GM12865 (cell line): ENCODE measurements around the gene SLC15A5.

Experiments
- DNase-seq: peaks from one replicate; pipeline ENCODE4 v3.0.0; 2010; ENCODE audit warnings: low read depth
- H3K4me3 ChIP-seq: 2 replicates; pipeline ENCODE4 v1.5.1; 2011; ENCODE audit warnings: mild to moderate bottlenecking, low read depth, low read length, control low read depth
- TF ChIP-seq, protein P1 (sequence below): IDR thresholded peaks from 2 replicates; pipeline ENCODE4 v1.5.1; 2011; ENCODE audit warnings: low read length, control low read depth, low read depth, inconsistent platforms; ENCODE audit not compliant: insufficient read depth; ENCODE audit errors: missing control alignments

The SLC15A5 gene

GRCh38 chr12:16171348-16171747, 106.1 kb downstream of the SLC15A5 start:
- H3K4me3 ChIP-seq: no peak overlapping the region
- DNase-seq: no peak
- TF ChIP-seq, protein P1, sequence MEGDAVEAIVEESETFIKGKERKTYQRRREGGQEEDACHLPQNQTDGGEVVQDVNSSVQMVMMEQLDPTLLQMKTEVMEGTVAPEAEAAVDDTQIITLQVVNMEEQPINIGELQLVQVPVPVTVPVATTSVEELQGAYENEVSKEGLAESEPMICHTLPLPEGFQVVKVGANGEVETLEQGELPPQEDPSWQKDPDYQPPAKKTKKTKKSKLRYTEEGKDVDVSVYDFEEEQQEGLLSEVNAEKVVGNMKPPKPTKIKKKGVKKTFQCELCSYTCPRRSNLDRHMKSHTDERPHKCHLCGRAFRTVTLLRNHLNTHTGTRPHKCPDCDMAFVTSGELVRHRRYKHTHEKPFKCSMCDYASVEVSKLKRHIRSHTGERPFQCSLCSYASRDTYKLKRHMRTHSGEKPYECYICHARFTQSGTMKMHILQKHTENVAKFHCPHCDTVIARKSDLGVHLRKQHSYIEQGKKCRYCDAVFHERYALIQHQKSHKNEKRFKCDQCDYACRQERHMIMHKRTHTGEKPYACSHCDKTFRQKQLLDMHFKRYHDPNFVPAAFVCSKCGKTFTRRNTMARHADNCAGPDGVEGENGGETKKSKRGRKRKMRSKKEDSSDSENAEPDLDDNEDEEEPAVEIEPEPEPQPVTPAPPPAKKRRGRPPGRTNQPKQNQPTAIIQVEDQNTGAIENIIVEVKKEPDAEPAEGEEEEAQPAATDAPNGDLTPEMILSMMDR: no peak

DNA sequence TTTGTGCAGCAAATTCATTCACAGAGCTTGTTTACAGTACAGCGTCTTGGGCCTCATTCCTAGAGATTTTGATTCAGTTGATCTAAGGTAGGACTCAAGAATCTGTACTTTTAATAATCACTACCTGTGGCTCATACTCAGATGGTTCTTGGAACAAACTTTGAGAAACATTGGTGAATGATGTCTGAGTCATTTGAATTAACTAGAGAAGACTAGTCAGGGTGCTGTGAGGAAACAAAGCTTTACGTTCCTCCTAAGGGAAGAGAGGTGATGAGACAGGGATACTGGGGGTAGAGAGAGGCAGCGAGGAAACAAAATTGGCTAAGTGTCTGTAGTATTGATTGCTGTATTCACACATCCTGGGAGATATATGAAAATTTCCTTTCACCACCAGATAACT, 109.4 kb downstream of the SLC15A5 start:
- DNase-seq: no peak

GRCh38 chr12:16166563-16167470, 110.7 kb downstream of the SLC15A5 start:
- DNase-seq: no peak
- TF ChIP-seq, protein P1: no peak
- no peak overlapping the region for H3K4me3 ChIP-seq

More for the DNA sequence above, 109.4 kb downstream of the SLC15A5 start:
- no peak overlapping the region for H3K4me3 ChIP-seq
- TF ChIP-seq, protein P1: no peak

- H3K4me3 ChIP-seq: no peak overlapping the region
- TF ChIP-seq, protein P1: no peak
- peak; percentile 15 for DNase-seq
These were observed 112.0 kb downstream of the SLC15A5 start for GRCh38 chr12:16165506-16165905.

DNA sequence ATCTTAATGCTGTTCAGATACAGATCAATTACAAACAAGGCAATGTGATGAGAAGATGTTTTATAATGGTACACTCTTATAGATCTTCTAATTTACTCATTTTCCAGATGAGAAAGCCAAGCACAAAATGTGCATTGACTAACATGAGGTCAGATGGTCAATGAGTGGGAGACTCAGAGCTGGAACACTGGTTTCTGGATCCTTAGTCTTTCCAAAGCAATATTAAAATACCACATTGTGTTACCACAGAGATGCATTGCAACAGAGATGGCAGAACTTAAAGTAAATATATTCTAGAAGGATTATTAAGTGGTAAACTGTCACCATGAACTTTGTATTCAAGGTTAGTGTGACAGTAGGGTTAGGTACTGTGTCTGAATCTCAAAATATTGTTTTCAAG, 113.6 kb downstream of the SLC15A5 start:
- H3K4me3 ChIP-seq: no peak overlapping the region
- DNase-seq: no peak
- TF ChIP-seq, protein P1: no peak

DNA sequence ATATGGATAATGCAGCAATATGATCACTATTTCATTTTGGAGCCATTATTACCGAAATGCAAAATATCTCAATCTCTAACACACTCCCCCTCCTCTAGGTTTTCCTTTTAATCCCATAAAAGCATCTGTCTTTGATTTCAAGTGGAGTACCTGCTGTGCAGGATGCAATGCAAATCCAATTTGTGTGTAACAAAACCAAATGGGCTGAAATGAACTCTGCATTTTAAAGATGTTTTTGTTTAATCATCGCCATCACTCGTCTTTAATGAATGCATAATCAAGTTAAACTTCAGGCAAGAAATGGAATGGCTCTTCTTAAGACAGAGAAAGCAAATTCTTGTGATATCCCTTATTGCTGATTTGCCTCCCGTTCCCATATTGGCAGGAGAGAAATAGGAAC, 114.3 kb downstream of the SLC15A5 start:
- DNase-seq: no peak
- TF ChIP-seq, protein P1: no peak
- H3K4me3 ChIP-seq: no peak overlapping the region

DNA sequence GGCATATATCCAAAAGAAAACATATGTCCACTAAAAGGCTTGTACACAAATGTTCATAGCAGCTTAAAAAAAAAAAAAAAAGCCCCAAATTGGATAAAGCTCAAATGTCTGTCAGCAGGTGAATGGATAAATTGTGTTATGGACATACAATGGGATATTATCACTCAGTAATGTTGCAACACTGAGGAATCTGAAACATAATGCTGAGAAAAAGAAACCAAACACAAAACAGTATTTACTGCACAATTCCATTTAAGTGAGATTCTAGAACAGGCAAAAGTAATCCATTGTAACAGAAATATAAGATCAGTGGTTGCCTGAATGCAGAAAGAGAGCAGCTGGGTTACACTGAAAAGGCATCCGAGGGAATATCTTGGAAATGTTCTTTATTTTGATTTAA, 117.9 kb downstream of the SLC15A5 start:
- no peak for DNase-seq
- H3K4me3 ChIP-seq: no peak overlapping the region
- TF ChIP-seq, protein P1: no peak
